Body of pancreas (tissue), 4 donors: ENCODE results near the gene SLC9A9.

Source experiments
- CTCF ChIP-seq, 7 experiments: fragments of 450-650 bp in 4 of 7; fragments of 200-600 bp in 3 of 7; sonication (generic) in 3 of 7; IDR thresholded peaks; one replicate each; pipeline ENCODE4 v1.5.1; 2016 to 2019; ENCODE audit warnings: antibody characterized with exemption in 7 of 7
- POLR2A ChIP-seq, 3 donors: fragments of 450-650 bp; IDR thresholded peaks; one replicate each; pipeline ENCODE4 v1.6.1; 2016; ENCODE audit warnings: antibody characterized with exemption in 3 of 3, mild to moderate bottlenecking in 2 of 3

- TF ChIP-seq CTCF (IDR thresholded peaks at IDR 0.05): no peak
- no peak for TF ChIP-seq POLR2A (IDR thresholded peaks at IDR 0.05)
Measured at GRCh38 chr3:143888166-143888565, 39.9 kb upstream of the SLC9A9 start.
